HG02678 (cell line): Measurements from ENCODE around the gene GUK1.
"Not testable (repeated sequence)": the region's sequence is repeated elsewhere in the genome, so short reads cannot be mapped to it uniquely, and the experiment has no call there.

Source experiments
- ATAC-seq: cut with Tn5 transposase; IDR thresholded peaks from one replicate; pipeline ENCODE4 v1.9.1; 2021; ENCODE audit warnings: mild to moderate bottlenecking, moderate library complexity; ENCODE audit not compliant: unreplicated experiment

GUK1 gene

GRCh38 chr1:228175316-228176023 lies 35.4 kb downstream of the GUK1 start:
- ATAC-seq: no peak

- no peak for ATAC-seq
These were observed 35.9 kb downstream of the GUK1 start for GRCh38 chr1:228176024-228176395.

- no peak for ATAC-seq
These were observed 36.5 kb downstream of the GUK1 start for GRCh38 chr1:228176461-228177182.

GRCh38 chr1:228177183-228177475 lies 37.0 kb downstream of the GUK1 start:
- ATAC-seq: no peak

GRCh38 chr1:228177721-228178710 lies 37.9 kb downstream of the GUK1 start:
- no peak for ATAC-seq

- no peak for ATAC-seq
These were observed 38.9 kb downstream of the GUK1 start for GRCh38 chr1:228178737-228179684.

GRCh38 chr1:228180271-228180958 lies 40.3 kb downstream of the GUK1 start:
- ATAC-seq: no peak

- no peak for ATAC-seq
These were observed 41.0 kb downstream of the GUK1 start for GRCh38 chr1:228180959-228181644.

- ATAC-seq: no peak
These were observed 41.6 kb downstream of the GUK1 start for GRCh38 chr1:228181645-228182034.

- ATAC-seq: no peak
These were observed 42.4 kb downstream of the GUK1 start for GRCh38 chr1:228182296-228183030.

- no peak for ATAC-seq
These were observed 44.1 kb downstream of the GUK1 start for GRCh38 chr1:228184152-228184551.

- no peak for ATAC-seq
These were observed 45.5 kb downstream of the GUK1 start for GRCh38 chr1:228185641-228185965.

- ATAC-seq: not testable (repeated sequence)
These were observed 48.2 kb downstream of the GUK1 start for GRCh38 chr1:228188249-228188648.

- no peak for ATAC-seq
These were observed 50.1 kb downstream of the GUK1 start for GRCh38 chr1:228190182-228190581.

GRCh38 chr1:228190778-228191177 lies 50.7 kb downstream of the GUK1 start:
- ATAC-seq: no peak

- ATAC-seq: no peak
These were observed 54.4 kb downstream of the GUK1 start for GRCh38 chr1:228194436-228194835.

- no peak for ATAC-seq
These were observed 55.1 kb downstream of the GUK1 start for GRCh38 chr1:228194921-228195812.
